Activated B cell treated with CpG ODN at 0.5 μM for 24 hours (primary cell): Measurements from ENCODE around the gene PHLPP2. TPM values are rescaled to one million over a fixed set of nuclear protein-coding genes. Genes with fewer than 3 reads are reported as not detected.

Experiments used
- ATAC-seq: fragments of 200-7000 bp; cut with Tn5 transposase; one replicate; pipeline ENCODE4 v1.10.0; 2021; ENCODE audit warnings: low read depth, mild to moderate bottlenecking, moderate library complexity
- CTCF ChIA-PET: fragments of 350-600 bp; sonication (Branson Sonifier 250); formaldehyde crosslinking; loops from one replicate; lab custom pipeline; 2021; ENCODE audit warnings: antibody characterized with exemption; lab: Charles Lee
- POLR2A ChIA-PET: fragments of 350-600 bp; sonication (Branson Sonifier 250); formaldehyde crosslinking; loops from one replicate; lab custom pipeline; 2021; ENCODE audit warnings: antibody characterized with exemption; lab: Charles Lee
- DNase-seq: peaks from one replicate; pipeline ENCODE4 v3.0.0; 2022
- H3K27ac Mint-ChIP-seq: one replicate; pipeline ENCODE4 v1.8.0; 2020; ENCODE audit warnings: mixed read lengths
- H3K27me3 Mint-ChIP-seq: one replicate; pipeline ENCODE4 v1.8.0; 2021; ENCODE audit warnings: mixed read lengths
- H3K36me3 Mint-ChIP-seq: one replicate; pipeline ENCODE4 v1.8.0; 2021; ENCODE audit warnings: low read depth, mixed read lengths
- H3K4me1 Mint-ChIP-seq: one replicate; pipeline ENCODE4 v1.8.0; 2021; ENCODE audit warnings: mixed read lengths
- H3K4me3 Mint-ChIP-seq: one replicate; pipeline ENCODE4 v1.8.0; 2020; ENCODE audit warnings: mild to moderate bottlenecking, mixed read lengths
- H3K9me3 Mint-ChIP-seq: one replicate; pipeline ENCODE4 v1.8.0; 2020; ENCODE audit warnings: mixed read lengths
- CTCF ChIP-seq: fragments of 200-600 bp; IDR thresholded peaks from one replicate; pipeline ENCODE4 v1.8.0; 2022; ENCODE audit warnings: antibody characterized with exemption, mild to moderate bottlenecking
- intact Hi-C: fragments of 100-400 bp; cut with micrococcal nuclease; formaldehyde crosslinking; loops from one replicate; pipeline ENCODE4 v1.15.1; 2024
- total RNA-seq: library from RNA; stranded (reverse); gene quantifications from 2 replicates; pipeline ENCODE4 v1.2.3, GENCODE V29; 2022

PHLPP2 gene
- total RNA-seq, 1 donor from 2014 or later: 10.0 TPM

GRCh38 chr16:71762186-71762585 lies 37.7 kb upstream of the PHLPP2 start:
- ATAC-seq (no peak), DNase-seq (no peak)
- Mint-ChIP-seq H3K4me3 (no peak overlapping the region), H3K4me1 (no peaks in the 10 kb centered on the region), H3K27ac (no peak overlapping the region), H3K9me3 (no peaks in the 10 kb centered on the region), H3K27me3 (no peaks in the 10 kb centered on the region), H3K36me3 (peaks cover 81% of the 10 kb centered on the region)
- intact Hi-C loops: no loop called here
- ChIA-PET POLR2A (no interaction called here), CTCF (no interaction called here)
- TF ChIP-seq CTCF: no peak

- no peak overlapping the region for H3K4me3 Mint-ChIP-seq
- H3K27me3 Mint-ChIP-seq: no peaks in the 10 kb centered on the region
- no peaks in the 10 kb centered on the region for H3K9me3 Mint-ChIP-seq
- CTCF ChIA-PET: no interaction called here
- no peak for DNase-seq
- TF ChIP-seq CTCF: no peak
- intact Hi-C loops: no loop called here
- POLR2A ChIA-PET: no interaction called here
- no peak for ATAC-seq
- H3K4me1 Mint-ChIP-seq: no peaks in the 10 kb centered on the region
- peaks cover 83% of the 10 kb centered on the region for H3K36me3 Mint-ChIP-seq
- H3K27ac Mint-ChIP-seq: no peak overlapping the region
These were observed 36.6 kb upstream of the PHLPP2 start for GRCh38 chr16:71761097-71761496.

GRCh38 chr16:71758293-71758760 lies 33.8 kb upstream of the PHLPP2 start:
- intact Hi-C loops: no loop called here
- Mint-ChIP-seq H3K27me3 (no peaks in the 10 kb centered on the region), H3K4me1 (peaks cover under 1% of the 10 kb centered on the region), H3K4me3 (no peak overlapping the region), H3K27ac (no peak overlapping the region), H3K36me3 (peaks cover 86% of the 10 kb centered on the region), H3K9me3 (no peaks in the 10 kb centered on the region)
- no peak for TF ChIP-seq CTCF
- ChIA-PET POLR2A (no interaction called here), CTCF (no interaction called here)
- DNase-seq (no peak), ATAC-seq (no peak)

GRCh38 chr16:71754652-71755051 lies 30.2 kb upstream of the PHLPP2 start:
- ChIA-PET POLR2A (no interaction called here), CTCF (no interaction called here)
- ATAC-seq: no peak
- Mint-ChIP-seq H3K4me3 (no peak overlapping the region), H3K27ac (no peak overlapping the region), H3K27me3 (no peaks in the 10 kb centered on the region), H3K9me3 (no peaks in the 10 kb centered on the region), H3K36me3 (peaks cover 77% of the 10 kb centered on the region), H3K4me1 (peaks cover 2% of the 10 kb centered on the region)
- intact Hi-C loops: no loop called here
- no peak for DNase-seq
- TF ChIP-seq CTCF: no peak

GRCh38 chr16:71754108-71754507 lies 29.6 kb upstream of the PHLPP2 start:
- peaks cover 2% of the 10 kb centered on the region for H3K4me1 Mint-ChIP-seq
- CTCF ChIA-PET: no interaction called here
- H3K36me3 Mint-ChIP-seq: peaks cover 78% of the 10 kb centered on the region
- no peak overlapping the region for H3K4me3 Mint-ChIP-seq
- TF ChIP-seq CTCF: no peak
- H3K27me3 Mint-ChIP-seq: no peaks in the 10 kb centered on the region
- DNase-seq (no peak), ATAC-seq (no peak)
- POLR2A ChIA-PET: no interaction called here
- intact Hi-C loops: no loop called here
- H3K27ac Mint-ChIP-seq: no peak overlapping the region
- no peaks in the 10 kb centered on the region for H3K9me3 Mint-ChIP-seq
